Endodermal cell (in vitro differentiated cells): ENCODE results near the gene LMBR1. TPM values are rescaled to one million over a fixed set of nuclear protein-coding genes. Genes with fewer than 3 reads are reported as not detected.

Experiments
- DNase-seq: peaks from one replicate; pipeline ENCODE4 v3.0.0-alpha.2; 2017
- H3K27ac ChIP-seq: 2 replicates; pipeline ENCODE4 v1.5.1; 2013; ENCODE audit warnings: mild to moderate bottlenecking, low read depth, low read length, moderate library complexity
- H3K27me3 ChIP-seq: 2 replicates; pipeline ENCODE4 v1.6.1; 2013; ENCODE audit warnings: mild to moderate bottlenecking, low read length, moderate library complexity; ENCODE audit not compliant: insufficient read depth, control insufficient read depth, poor library complexity, severe bottlenecking
- H3K36me3 ChIP-seq: 2 replicates; pipeline ENCODE4 v1.7.0; 2013; ENCODE audit warnings: mild to moderate bottlenecking, low read length, moderate library complexity; ENCODE audit not compliant: control insufficient read depth, insufficient read depth
- H3K4me1 ChIP-seq: one replicate; pipeline ENCODE4 v1.7.0; 2013; ENCODE audit warnings: low read length; ENCODE audit not compliant: control insufficient read depth, insufficient read depth
- H3K4me3 ChIP-seq: 2 replicates; pipeline ENCODE4 v1.5.1; 2013; ENCODE audit warnings: mild to moderate bottlenecking, low read length, moderate library complexity
- H3K9ac ChIP-seq: 2 replicates; pipeline ENCODE4 v1.6.1; 2013; ENCODE audit warnings: mild to moderate bottlenecking, low read length, moderate library complexity; ENCODE audit not compliant: poor library complexity, severe bottlenecking; ENCODE audit errors: extremely low read depth
- H3K9me3 ChIP-seq: 2 replicates; pipeline ENCODE4 v1.6.1; 2013; ENCODE audit warnings: mild to moderate bottlenecking, low read length, moderate library complexity; ENCODE audit not compliant: control insufficient read depth
- H3K27ac Mint-ChIP-seq: 2 replicates; pipeline ENCODE4 v1.8.0; 2020; ENCODE audit warnings: mixed read lengths
- H3K27me3 Mint-ChIP-seq: 2 replicates; pipeline ENCODE4 v1.8.0; 2021; ENCODE audit warnings: mild to moderate bottlenecking, mixed read lengths; ENCODE audit not compliant: insufficient read depth
- H3K36me3 Mint-ChIP-seq: 2 replicates; pipeline ENCODE4 v1.8.0; 2020; ENCODE audit warnings: low read depth, mixed read lengths
- H3K4me1 Mint-ChIP-seq: 2 replicates; pipeline ENCODE4 v1.8.0; 2020; ENCODE audit warnings: mixed read lengths
- H3K4me3 Mint-ChIP-seq: 2 replicates; pipeline ENCODE4 v1.8.0; 2020; ENCODE audit warnings: mild to moderate bottlenecking, moderate library complexity, mixed read lengths
- H3K9me3 Mint-ChIP-seq: 2 replicates; pipeline ENCODE4 v1.8.0; 2020; ENCODE audit warnings: mild to moderate bottlenecking, mixed read lengths
- CTCF ChIP-seq: fragments of 200-600 bp; sonication (generic); conservative IDR thresholded peaks from 2 replicates; pipeline ENCODE4 v1.5.0; 2021; ENCODE audit warnings: antibody characterized with exemption, mild to moderate bottlenecking
- whole genome bisulfite sequencing, 2 experiments: methylation state at CpG; one replicate each; pipeline versions ENCODE4 v1.1.5 to v1.1.7; 2013; ENCODE audit warnings: missing lambda C conversion rate in 2 of 2, mixed read lengths in 1 of 2; ENCODE audit not compliant: insufficient coverage in 1 of 2, insufficient read length in 1 of 2; 5-methylcytosine and 5-hydroxymethylcytosine counted together
- total RNA-seq, 2 donors: library from RNA; stranded (reverse); fragmentation: NEBNext Ultra II Directional in 1 of 2; extraction: Animal tissue kit (Norgen Biotek cat#: 25700) in 1 of 2; gene quantifications; 2 replicates in 1 of 2; 3 replicates in 1 of 2; pipeline ENCODE4 v1.2.1, GENCODE V29; 2021

Gene LMBR1
- total RNA-seq, 2 donors from 2014 or later = 80.9 to 88.3 TPM

GRCh38 chr7:156834462-156834861 lies 58.5 kb downstream of the LMBR1 start:
- H3K27ac ChIP-seq = no peak overlapping the region
- H3K4me3 ChIP-seq = no peak overlapping the region
- no peak for TF ChIP-seq CTCF
- no peak for DNase-seq
- Mint-ChIP-seq H3K27ac (no peak overlapping the region), H3K36me3 (peaks cover 24% of the 10 kb centered on the region), H3K27me3 (no peaks in the 10 kb centered on the region), H3K9me3 (peaks cover 3% of the 10 kb centered on the region), H3K4me3 (no peak overlapping the region), H3K4me1 (no peaks in the 10 kb centered on the region)
- H3K9me3 ChIP-seq = peaks cover 4% of the 10 kb centered on the region
- 93% methylated on average over 2 of the region's 3 CpGs; no CpG with 5 or more reads in 1 of the 2 experiments for WGBS, 2 experiments
- no peaks in the 10 kb centered on the region for H3K27me3 ChIP-seq
- H3K9ac ChIP-seq = no peak overlapping the region
- no peaks in the 10 kb centered on the region for H3K4me1 ChIP-seq
- H3K36me3 ChIP-seq = peaks cover 38% of the 10 kb centered on the region

- H3K27me3 Mint-ChIP-seq = no peaks in the 10 kb centered on the region
- no peak overlapping the region for H3K27ac ChIP-seq
- H3K4me3 ChIP-seq = no peak overlapping the region
- no peak overlapping the region for H3K27ac Mint-ChIP-seq
- H3K36me3 ChIP-seq = peaks cover 35% of the 10 kb centered on the region
- no peak overlapping the region for H3K9ac ChIP-seq
- peaks cover 2% of the 10 kb centered on the region for H3K4me1 ChIP-seq
- peaks cover 7% of the 10 kb centered on the region for H3K9me3 ChIP-seq
- no peak overlapping the region for H3K4me3 Mint-ChIP-seq
- no peak for DNase-seq
- no peak for TF ChIP-seq CTCF
- H3K36me3 Mint-ChIP-seq = peaks cover 19% of the 10 kb centered on the region
- no peaks in the 10 kb centered on the region for H3K27me3 ChIP-seq
- no peaks in the 10 kb centered on the region for H3K4me1 Mint-ChIP-seq
- H3K9me3 Mint-ChIP-seq = peaks cover 5% of the 10 kb centered on the region
- WGBS, 2 experiments = 97 to 98% methylated on average over 4 of the region's 4 CpGs
Observed at GRCh38 chr7:156833312-156833711, 59.7 kb downstream of the LMBR1 start.

- no peak overlapping the region for H3K27ac Mint-ChIP-seq
- Histone ChIP-seq H3K9me3 (peaks cover 7% of the 10 kb centered on the region), H3K4me3 (no peak overlapping the region), H3K27me3 (no peaks in the 10 kb centered on the region), H3K36me3 (peaks cover 35% of the 10 kb centered on the region), H3K27ac (no peak overlapping the region), H3K9ac (no peak overlapping the region), H3K4me1 (peaks cover 2% of the 10 kb centered on the region)
- no peak for TF ChIP-seq CTCF
- H3K4me3 Mint-ChIP-seq = no peak overlapping the region
- peaks cover 19% of the 10 kb centered on the region for H3K36me3 Mint-ChIP-seq
- peaks cover 5% of the 10 kb centered on the region for H3K9me3 Mint-ChIP-seq
- no peak for DNase-seq
- no peaks in the 10 kb centered on the region for H3K4me1 Mint-ChIP-seq
- H3K27me3 Mint-ChIP-seq = no peaks in the 10 kb centered on the region
- 100% methylated on average over 1 of the region's 1 CpG for WGBS, 2 experiments
Observed at GRCh38 chr7:156832195-156832877, 60.6 kb downstream of the LMBR1 start.
